ENCODE results near the gene OSBP. TPM values are rescaled to one million over a fixed set of nuclear protein-coding genes. Genes with fewer than 3 reads are reported as not detected.

OSBP gene
- total and polyA plus RNA-seq, 2 donors (not counting 3 experiments of a cell fraction or from before 2014, with no cell fraction given), result 14.2 to 37.5 TPM

DNA sequence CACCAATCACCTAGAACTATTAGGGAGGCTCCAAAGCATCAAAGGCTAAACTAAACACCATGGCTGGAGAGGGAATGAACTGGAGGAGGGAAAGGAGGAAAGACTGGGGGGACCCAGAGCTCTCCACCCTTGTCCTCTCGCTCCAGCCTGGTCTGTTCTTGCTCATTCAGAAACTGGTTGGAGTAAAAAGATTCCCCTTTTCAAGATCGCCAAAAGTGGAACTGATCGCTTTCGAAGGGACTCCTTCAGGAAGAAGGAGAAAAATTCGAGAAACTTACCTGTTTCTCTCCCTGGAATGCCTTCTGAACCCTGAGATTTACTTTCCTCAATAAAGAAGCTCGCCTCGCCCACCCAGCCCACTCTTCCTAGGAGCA, 57.3 kb downstream of the OSBP start:
- no peak overlapping the region for H3K27ac ChIP-seq (ENCODE audit: insufficient read depth, low read depth, low read length)
- H4K20me1 ChIP-seq (replicated peaks; ENCODE audit: control insufficient read depth, extremely low read depth, insufficient read depth, low read length), result no peaks in the 10 kb centered on the region
- dilution Hi-C loops (cut with MboI; ENCODE audit: extremely low pct_ligation_motif_present, low sequenced_read_pairs), result no loop called here
- no peaks in the 10 kb centered on the region for H3K79me2 ChIP-seq (ENCODE audit: control insufficient read depth, insufficient read depth, low read length)
- no peak for DNase-seq (ENCODE audit: low read depth, low spot score)
- H3K4me3 ChIP-seq (replicated peaks in 1 of 3; ENCODE audit: insufficient read depth in 1 of 3, low read depth in 1 of 3, low read length in 3 of 3), result no peak overlapping the region
- no peaks in the 10 kb centered on the region for H3K9me3 ChIP-seq (replicated peaks; ENCODE audit: control insufficient read depth, insufficient read depth, low read length)
- H2AFZ ChIP-seq (ENCODE audit: low read depth, low read length), result peak overlapping the region; percentile 13
- intact Hi-C loops (cut with micrococcal nuclease), result loop anchor here (5.0 to 10.0 kb wide), 2 partner anchors 416 to 637 kb away; partner anchors contain the start of gene FAM111A
- peak overlapping the region; percentile 31 for H3K4me2 ChIP-seq (ENCODE audit: insufficient read depth, low read length)
- ChIA-PET CTCF (interaction anchor here (0.6 kb wide), 1 partner anchor 110 kb away, joined by 3 read pairs; no protein-coding TSS in a partner anchor), POLR2A (no interaction called here)
- BruUV-seq (replicated peaks), result no TSS peak
- no peaks in the 10 kb centered on the region for H3K9me1 ChIP-seq (replicated peaks; ENCODE audit: control insufficient read depth, extremely low read depth, insufficient read depth, low read length)
- no peak overlapping the region for H3K9ac ChIP-seq (replicated peaks; ENCODE audit: extremely low read depth, insufficient read depth, low read length)
- H3K27me3 ChIP-seq (ENCODE audit: control insufficient read depth in 2 of 2, insufficient read depth in 2 of 2, low read length in 2 of 2), result no peaks in the 10 kb centered on the region
- FAIRE-seq, result no peak
- no peaks in the 10 kb centered on the region for H3K36me3 ChIP-seq (ENCODE audit: control insufficient read depth in 2 of 2, extremely low read depth in 1 of 2, insufficient read depth in 2 of 2, low read length in 2 of 2)
- TF ChIP-seq EZH2 (IDR thresholded peaks at IDR 0.05; ENCODE audit: borderline replicate concordance, low read depth, low read length, severe bottlenecking), result no peak
- no peak for TF ChIP-seq JUN (IDR thresholded peaks at IDR 0.05; ENCODE audit: borderline replicate concordance, insufficient read depth, insufficient read length, low read depth)
- no peak for TF ChIP-seq MYC (IDR thresholded peaks at IDR 0.05; ENCODE audit: low read depth, low read length)
- TF ChIP-seq FOS (IDR thresholded peaks at IDR 0.05; ENCODE audit: borderline replicate concordance, insufficient read depth, low read length), result no peak
- TF ChIP-seq POLR2A (IDR thresholded peaks at IDR 0.05; ENCODE audit: low read depth, low read length), result no peak
- TF ChIP-seq, protein P1, sequence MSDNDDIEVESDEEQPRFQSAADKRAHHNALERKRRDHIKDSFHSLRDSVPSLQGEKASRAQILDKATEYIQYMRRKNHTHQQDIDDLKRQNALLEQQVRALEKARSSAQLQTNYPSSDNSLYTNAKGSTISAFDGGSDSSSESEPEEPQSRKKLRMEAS (IDR thresholded peaks at IDR 0.05; ENCODE audit: insufficient read depth, insufficient read length), result no peak
- TF ChIP-seq, protein P2, sequence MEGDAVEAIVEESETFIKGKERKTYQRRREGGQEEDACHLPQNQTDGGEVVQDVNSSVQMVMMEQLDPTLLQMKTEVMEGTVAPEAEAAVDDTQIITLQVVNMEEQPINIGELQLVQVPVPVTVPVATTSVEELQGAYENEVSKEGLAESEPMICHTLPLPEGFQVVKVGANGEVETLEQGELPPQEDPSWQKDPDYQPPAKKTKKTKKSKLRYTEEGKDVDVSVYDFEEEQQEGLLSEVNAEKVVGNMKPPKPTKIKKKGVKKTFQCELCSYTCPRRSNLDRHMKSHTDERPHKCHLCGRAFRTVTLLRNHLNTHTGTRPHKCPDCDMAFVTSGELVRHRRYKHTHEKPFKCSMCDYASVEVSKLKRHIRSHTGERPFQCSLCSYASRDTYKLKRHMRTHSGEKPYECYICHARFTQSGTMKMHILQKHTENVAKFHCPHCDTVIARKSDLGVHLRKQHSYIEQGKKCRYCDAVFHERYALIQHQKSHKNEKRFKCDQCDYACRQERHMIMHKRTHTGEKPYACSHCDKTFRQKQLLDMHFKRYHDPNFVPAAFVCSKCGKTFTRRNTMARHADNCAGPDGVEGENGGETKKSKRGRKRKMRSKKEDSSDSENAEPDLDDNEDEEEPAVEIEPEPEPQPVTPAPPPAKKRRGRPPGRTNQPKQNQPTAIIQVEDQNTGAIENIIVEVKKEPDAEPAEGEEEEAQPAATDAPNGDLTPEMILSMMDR (IDR thresholded peaks at IDR 0.05; ENCODE audit: extremely low read depth in 1 of 2, insufficient read depth in 1 of 2, low read depth in 1 of 2, low read length in 2 of 2), result no peak
- no peak for TF ChIP-seq POLR2AphosphoS5 (IDR thresholded peaks at IDR 0.05; ENCODE audit: insufficient read depth, low read depth, low read length)
- TF ChIP-seq GATA2 (IDR thresholded peaks at IDR 0.05; ENCODE audit: insufficient read depth, insufficient read length, low read depth, low read length), result no peak
- peaks cover 9% of the 10 kb centered on the region for H3K4me1 ChIP-seq (ENCODE audit: control insufficient read depth, extremely low read depth, insufficient read depth, low read length)
